MM.1S (cell line): ENCODE measurements around the gene PHF21A.

Experiments used
- CTCF ChIP-seq: fragments of 300-600 bp; sonication (generic); IDR thresholded peaks from 2 replicates; pipeline ENCODE4 v1.5.1; 2016; ENCODE audit warnings: antibody characterized with exemption, low read length, mixed read lengths
- EZH2 ChIP-seq: fragments of 300-600 bp; sonication (generic); optimal IDR thresholded peaks from 2 replicates; pipeline ENCODE3; 2017; ENCODE audit warnings: low read depth, mild to moderate bottlenecking, antibody characterized with exemption, low read length, mixed read lengths
- EZH2phosphoT487 ChIP-seq: fragments of 300-600 bp; sonication (generic); IDR thresholded peaks from 2 replicates; pipeline ENCODE4 v1.6.1; 2018; ENCODE audit warnings: antibody characterized with exemption, low read length

DNA sequence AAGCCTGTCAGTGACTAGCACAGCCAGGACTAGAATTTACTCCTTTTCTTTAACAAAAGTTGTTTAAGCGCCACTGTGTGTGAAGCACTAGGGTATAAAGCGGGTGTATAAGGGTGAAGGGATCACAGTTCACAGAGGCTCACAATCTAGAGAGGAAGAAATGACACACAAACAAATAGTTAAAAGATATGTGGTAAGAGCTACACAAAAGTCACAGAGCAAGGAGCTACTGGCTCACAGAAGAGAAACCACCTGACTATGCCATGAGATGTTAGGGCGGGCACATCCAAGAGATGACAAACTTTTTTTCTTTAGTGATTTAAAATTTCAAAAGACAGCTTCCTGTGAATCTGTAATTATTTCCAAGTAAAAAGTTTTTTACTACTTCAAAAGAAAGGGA is 55.6 kb downstream of the PHF21A start:
- TF ChIP-seq EZH2, result no peak
- TF ChIP-seq CTCF, result no peak
- no peak for TF ChIP-seq EZH2phosphoT487
